Activated T-cell treated with anti-CD3 and anti-CD28 coated beads, Interleukin-2, amount 50 U/mL, for 72 hours (primary cell): ENCODE results near the gene LRRC34. TPM values are rescaled to one million over a fixed set of nuclear protein-coding genes. Genes with fewer than 3 reads are reported as not detected.

Source experiments
- ATAC-seq, 2 donors: fragments of 150-1000 bp; cut with Tn5 transposase; replicated peaks in 1 of 2; 2 replicates each; pipeline ENCODE4 v1.10.0; 2021; ENCODE audit warnings: moderate library complexity in 2 of 2, mild to moderate bottlenecking in 1 of 2
- DNase-seq, 2 donors: peaks; one replicate each; pipeline ENCODE4 v3.0.0; 2021 to 2022; ENCODE audit warnings: mixed read lengths in 1 of 2
- H3K27ac Mint-ChIP-seq: one replicate; pipeline ENCODE4 v1.8.0; 2022; ENCODE audit warnings: mild to moderate bottlenecking, moderate library complexity, mixed read lengths
- H3K27me3 Mint-ChIP-seq: one replicate; pipeline ENCODE4 v1.8.0; 2022; ENCODE audit warnings: low read depth, mixed read lengths
- H3K36me3 Mint-ChIP-seq, 2 donors: one replicate each; pipeline ENCODE4 v1.8.0; 2022; ENCODE audit warnings: mixed read lengths in 2 of 2, mild to moderate bottlenecking in 1 of 2; ENCODE audit not compliant: insufficient read depth in 2 of 2
- H3K4me1 Mint-ChIP-seq: one replicate; pipeline ENCODE4 v1.8.0; 2022; ENCODE audit warnings: low read depth, mixed read lengths
- H3K4me3 Mint-ChIP-seq, 2 donors: one replicate each; pipeline ENCODE4 v1.8.0; 2022; ENCODE audit warnings: mild to moderate bottlenecking in 2 of 2, mixed read lengths in 2 of 2, moderate library complexity in 2 of 2
- H3K9me3 Mint-ChIP-seq, 2 donors: one replicate each; pipeline ENCODE4 v1.8.0; 2022; ENCODE audit warnings: mixed read lengths in 2 of 2
- total RNA-seq, 2 donors: library from RNA; stranded (reverse); gene quantifications; one replicate each; pipeline ENCODE4 v1.2.3, GENCODE V29; 2022

LRRC34 gene
- total RNA-seq, 2 donors from 2014 or later = 4.5 to 6.3 TPM

GRCh38 chr3:169836078-169836941 lies 23.6 kb upstream of the LRRC34 start:
- Mint-ChIP-seq H3K27me3 (peaks cover 2% of the 10 kb centered on the region), H3K4me1 (no peaks in the 10 kb centered on the region), H3K9me3 (no peaks in the 10 kb centered on the region), H3K27ac (no peak overlapping the region), H3K36me3 (no peaks in the 10 kb centered on the region), H3K4me3 (no peak overlapping the region)
- no peak for DNase-seq
- no peak for ATAC-seq

GRCh38 chr3:169835533-169835932 lies 22.8 kb upstream of the LRRC34 start:
- Mint-ChIP-seq H3K4me1 (no peaks in the 10 kb centered on the region), H3K4me3 (no peak overlapping the region), H3K27me3 (no peaks in the 10 kb centered on the region), H3K27ac (no peak overlapping the region), H3K9me3 (no peaks in the 10 kb centered on the region), H3K36me3 (no peaks in the 10 kb centered on the region)
- no peak for ATAC-seq
- DNase-seq = no peak

- no peak overlapping the region for H3K4me3 Mint-ChIP-seq
- H3K4me1 Mint-ChIP-seq = no peaks in the 10 kb centered on the region
- DNase-seq = no peak
- no peaks in the 10 kb centered on the region for H3K9me3 Mint-ChIP-seq
- no peaks in the 10 kb centered on the region for H3K36me3 Mint-ChIP-seq
- no peak for ATAC-seq
- H3K27ac Mint-ChIP-seq = no peak overlapping the region
- H3K27me3 Mint-ChIP-seq = no peaks in the 10 kb centered on the region
Observed at GRCh38 chr3:169827712-169828111, 15.0 kb upstream of the LRRC34 start.

GRCh38 chr3:169825316-169825715 lies 12.6 kb upstream of the LRRC34 start:
- Mint-ChIP-seq H3K4me3 (no peak overlapping the region), H3K27ac (no peak overlapping the region), H3K4me1 (no peaks in the 10 kb centered on the region), H3K27me3 (no peaks in the 10 kb centered on the region), H3K36me3 (no peaks in the 10 kb centered on the region), H3K9me3 (no peaks in the 10 kb centered on the region)
- no peak for ATAC-seq
- no peak for DNase-seq

GRCh38 chr3:169822983-169823382 lies 10.3 kb upstream of the LRRC34 start:
- peaks cover 7% of the 10 kb centered on the region for H3K27me3 Mint-ChIP-seq
- no peak overlapping the region for H3K27ac Mint-ChIP-seq
- H3K4me1 Mint-ChIP-seq = no peaks in the 10 kb centered on the region
- no peaks in the 10 kb centered on the region for H3K9me3 Mint-ChIP-seq
- no peaks in the 10 kb centered on the region for H3K36me3 Mint-ChIP-seq
- no peak overlapping the region for H3K4me3 Mint-ChIP-seq
- ATAC-seq = no peak
- DNase-seq = no peak

GRCh38 chr3:169822540-169822939 lies 9.8 kb upstream of the LRRC34 start:
- DNase-seq = no peak
- no peak overlapping the region for H3K4me3 Mint-ChIP-seq
- H3K27me3 Mint-ChIP-seq = peaks cover 11% of the 10 kb centered on the region
- H3K9me3 Mint-ChIP-seq = no peaks in the 10 kb centered on the region
- H3K36me3 Mint-ChIP-seq = no peaks in the 10 kb centered on the region
- ATAC-seq = no peak
- H3K4me1 Mint-ChIP-seq = no peaks in the 10 kb centered on the region
- H3K27ac Mint-ChIP-seq = no peak overlapping the region

- DNase-seq (no peak), ATAC-seq (no peak)
- H3K4me1 Mint-ChIP-seq = no peaks in the 10 kb centered on the region
- H3K27ac Mint-ChIP-seq = no peak overlapping the region
- peaks cover 14% of the 10 kb centered on the region for H3K27me3 Mint-ChIP-seq
- H3K4me3 Mint-ChIP-seq = no peak overlapping the region
- H3K36me3 Mint-ChIP-seq = peaks cover 0 to under 1% of the 10 kb centered on the region in 2 donors
- H3K9me3 Mint-ChIP-seq = no peaks in the 10 kb centered on the region
Observed at GRCh38 chr3:169822091-169822490, 9.4 kb upstream of the LRRC34 start.

GRCh38 chr3:169818316-169818715 lies 5.6 kb upstream of the LRRC34 start:
- Mint-ChIP-seq H3K4me3 (no peak overlapping the region), H3K36me3 (peaks cover 8 to 11% of the 10 kb centered on the region in 2 donors), H3K27ac (no peak overlapping the region), H3K9me3 (peaks cover 5 to 6% of the 10 kb centered on the region in 2 donors), H3K4me1 (peaks cover 12% of the 10 kb centered on the region), H3K27me3 (peaks cover 14% of the 10 kb centered on the region)
- DNase-seq (no peak), ATAC-seq (no peak)

GRCh38 chr3:169815590-169816150 lies 3.0 kb upstream of the LRRC34 start:
- Mint-ChIP-seq H3K9me3 (peaks cover 5 to 6% of the 10 kb centered on the region in 2 donors), H3K4me1 (peaks cover 27% of the 10 kb centered on the region), H3K36me3 (peaks cover 8 to 11% of the 10 kb centered on the region in 2 donors), H3K4me3 (no peak overlapping the region), H3K27me3 (peaks cover 14% of the 10 kb centered on the region), H3K27ac (no peak overlapping the region)
- DNase-seq = no peak
- ATAC-seq = no peak

- H3K4me1 Mint-ChIP-seq = peaks cover 27% of the 10 kb centered on the region
- H3K9me3 Mint-ChIP-seq = peaks cover 5 to 6% of the 10 kb centered on the region in 2 donors
- peak overlapping the region; percentile 90 to 91 for H3K4me3 Mint-ChIP-seq
- H3K27ac Mint-ChIP-seq = peak overlapping the region; percentile 72
- ATAC-seq (peak; percentile 83), DNase-seq (peak; percentile 82 to 88)
- H3K36me3 Mint-ChIP-seq = peaks cover 8 to 11% of the 10 kb centered on the region in 2 donors
- peaks cover 14% of the 10 kb centered on the region for H3K27me3 Mint-ChIP-seq
Observed at GRCh38 chr3:169813757-169814517, 1.2 kb upstream of the LRRC34 start.

GRCh38 chr3:169813278-169813677 lies 574 bp upstream of the LRRC34 start:
- no peak for ATAC-seq
- H3K27ac Mint-ChIP-seq = peak overlapping the region; percentile 72
- peaks cover 27% of the 10 kb centered on the region for H3K4me1 Mint-ChIP-seq
- H3K36me3 Mint-ChIP-seq = peaks cover 8 to 11% of the 10 kb centered on the region in 2 donors
- H3K27me3 Mint-ChIP-seq = peaks cover 10% of the 10 kb centered on the region
- H3K4me3 Mint-ChIP-seq = peak overlapping the region; percentile 90 to 91
- peaks cover 5 to 6% of the 10 kb centered on the region in 2 donors for H3K9me3 Mint-ChIP-seq
- DNase-seq = no peak

- Mint-ChIP-seq H3K27ac (peak overlapping the region; percentile 57), H3K36me3 (peaks cover 6 to 10% of the 10 kb centered on the region in 2 donors), H3K4me3 (peak overlapping the region; percentile 90 to 91), H3K27me3 (no peaks in the 10 kb centered on the region), H3K9me3 (peaks cover 5 to 6% of the 10 kb centered on the region in 2 donors), H3K4me1 (peaks cover 27% of the 10 kb centered on the region)
- DNase-seq = peak in 1 of 2 donors; percentile 12
- ATAC-seq = peak; percentile 20 to 28
Observed at GRCh38 chr3:169811631-169812331, 923 bp downstream of the LRRC34 start.
